Parathyroid adenoma (tissue), 2 donors: ENCODE measurements around the gene AQP7.
"Not testable (repeated sequence)": the region's sequence is repeated elsewhere in the genome, so short reads cannot be mapped to it uniquely, and the experiment has no call there.

ENCODE experiments used
- H2AFZ ChIP-seq: fragments of 300-600 bp; sonication (generic); one replicate; pipeline ENCODE4 v1.7.0; 2017; ENCODE audit warnings: antibody characterized with exemption, mild to moderate bottlenecking
- H3K27ac ChIP-seq: fragments of 300-600 bp; sonication (generic); one replicate; pipeline ENCODE4 v1.7.0; 2017
- H3K27me3 ChIP-seq: fragments of 300-600 bp; sonication (generic); one replicate; pipeline ENCODE4 v1.7.0; 2017; ENCODE audit warnings: low read length; ENCODE audit not compliant: control insufficient read depth, insufficient read depth
- H3K36me3 ChIP-seq: fragments of 300-600 bp; sonication (generic); one replicate; pipeline ENCODE4 v1.7.0; 2017; ENCODE audit warnings: low read length; ENCODE audit not compliant: control insufficient read depth, insufficient read depth
- H3K4me1 ChIP-seq: fragments of 300-600 bp; sonication (generic); one replicate; pipeline ENCODE4 v1.7.0; 2017; ENCODE audit warnings: control low read depth
- H3K4me2 ChIP-seq: fragments of 300-600 bp; sonication (generic); one replicate; pipeline ENCODE4 v1.7.0; 2017; ENCODE audit warnings: low read length
- H3K4me3 ChIP-seq: fragments of 300-600 bp; sonication (generic); one replicate; pipeline ENCODE4 v1.7.0; 2017; ENCODE audit warnings: low read depth, low read length
- H3K79me2 ChIP-seq: fragments of 300-600 bp; sonication (generic); one replicate; pipeline ENCODE4 v1.7.0; 2017; ENCODE audit warnings: control low read depth
- H3K9ac ChIP-seq: fragments of 300-600 bp; sonication (generic); one replicate; pipeline ENCODE4 v1.7.0; 2017; ENCODE audit warnings: mild to moderate bottlenecking
- H3K9me3 ChIP-seq: fragments of 300-600 bp; sonication (generic); one replicate; pipeline ENCODE4 v1.7.0; 2017; ENCODE audit warnings: low read length; ENCODE audit not compliant: control insufficient read depth
- CTCF ChIP-seq: fragments of 300-600 bp; sonication (generic); IDR thresholded peaks from one replicate; pipeline ENCODE4 v1.7.0; 2017; ENCODE audit warnings: antibody characterized with exemption, mild to moderate bottlenecking
- donor health status: primary hyperparathyroidism.

Gene AQP7

DNA sequence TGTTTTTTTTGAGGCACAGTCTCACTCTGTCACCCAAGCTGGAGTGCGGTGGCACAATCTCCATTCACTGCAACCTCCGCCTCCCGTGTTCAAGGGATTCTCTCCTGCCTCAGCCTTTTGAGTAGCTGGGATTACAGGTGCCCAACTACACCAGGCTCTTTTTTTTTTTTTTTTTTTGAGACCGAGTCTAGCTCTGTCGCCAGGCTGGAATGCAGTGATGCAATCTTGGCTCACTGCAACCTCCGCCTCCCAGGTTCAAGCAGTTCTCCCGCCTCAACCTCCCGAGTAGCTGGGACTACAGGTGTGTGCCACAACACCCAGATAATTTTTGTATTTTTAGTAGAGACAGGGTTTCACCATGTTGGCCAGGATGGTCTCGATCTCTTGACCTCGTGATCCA lies 20.0 kb downstream of the AQP7 start:
- not testable (repeated sequence) for H3K9ac ChIP-seq, H3K4me3 ChIP-seq, H3K79me2 ChIP-seq, H3K27ac ChIP-seq, H3K36me3 ChIP-seq, H3K27me3 ChIP-seq, H3K9me3 ChIP-seq, H3K4me2 ChIP-seq, H2AFZ ChIP-seq, H3K4me1 ChIP-seq

- Histone ChIP-seq H2AFZ (no peak overlapping the region), H3K9ac (no peak overlapping the region), H3K9me3 (no peaks in the 10 kb centered on the region), H3K79me2 (no peaks in the 10 kb centered on the region), H3K27ac (no peak overlapping the region), H3K36me3 (no peaks in the 10 kb centered on the region), H3K4me1 (no peaks in the 10 kb centered on the region), H3K4me2 (no peak overlapping the region), H3K4me3 (no peak overlapping the region), H3K27me3 (no peaks in the 10 kb centered on the region)
- TF ChIP-seq CTCF = no peak
These were observed 21.1 kb downstream of the AQP7 start for GRCh38 chr9:33381231-33381791.

DNA sequence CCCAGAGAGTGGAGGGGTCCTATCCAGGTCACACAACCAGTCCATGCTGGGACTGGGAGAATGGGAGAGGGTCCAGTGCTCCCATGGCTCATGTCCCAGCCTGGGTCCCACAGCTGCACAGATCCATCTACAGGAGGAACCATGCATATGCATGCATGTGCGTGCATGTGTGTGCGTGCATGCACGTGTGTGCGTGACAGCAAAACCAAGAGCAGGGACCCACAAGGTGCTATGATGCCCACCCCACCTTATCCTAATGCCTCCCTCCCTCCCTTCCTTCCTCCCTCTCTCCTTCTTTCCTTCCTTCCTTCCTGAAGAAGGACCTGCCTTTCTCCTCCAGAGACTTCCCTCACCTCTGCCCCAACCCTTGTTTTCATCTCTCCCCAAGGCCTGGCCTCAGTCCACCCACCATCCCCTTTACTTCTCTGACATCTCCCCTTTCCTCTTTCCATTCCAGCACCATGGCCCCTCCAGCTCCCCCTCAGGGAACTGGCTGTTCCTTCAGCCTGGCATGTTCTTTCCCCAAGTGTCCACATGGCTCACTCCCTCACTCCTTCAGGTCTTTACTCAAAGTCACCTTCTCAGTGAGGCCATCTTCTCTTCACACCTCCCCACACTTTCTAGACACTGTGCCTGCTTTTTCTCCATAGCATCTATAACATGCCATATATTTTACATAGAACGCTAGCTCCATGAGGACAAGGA lies 21.8 kb downstream of the AQP7 start:
- Histone ChIP-seq H3K9me3 (no peaks in the 10 kb centered on the region), H3K4me2 (no peak overlapping the region), H3K79me2 (no peaks in the 10 kb centered on the region), H2AFZ (no peak overlapping the region), H3K4me1 (peaks cover 7% of the 10 kb centered on the region), H3K4me3 (no peak overlapping the region), H3K9ac (no peak overlapping the region), H3K27me3 (no peaks in the 10 kb centered on the region), H3K27ac (no peak overlapping the region), H3K36me3 (no peaks in the 10 kb centered on the region)
- TF ChIP-seq CTCF = no peak

GRCh38 chr9:33379666-33380389 lies 22.5 kb downstream of the AQP7 start:
- H3K27me3 ChIP-seq = no peaks in the 10 kb centered on the region
- no peaks in the 10 kb centered on the region for H3K36me3 ChIP-seq
- H3K9me3 ChIP-seq = no peaks in the 10 kb centered on the region
- no peaks in the 10 kb centered on the region for H3K79me2 ChIP-seq
- no peak overlapping the region for H3K4me3 ChIP-seq
- H3K4me1 ChIP-seq = peaks cover 11% of the 10 kb centered on the region
- no peak overlapping the region for H3K27ac ChIP-seq
- no peak for TF ChIP-seq CTCF
- H3K4me2 ChIP-seq = no peak overlapping the region
- no peak overlapping the region for H3K9ac ChIP-seq
- H2AFZ ChIP-seq = no peak overlapping the region

DNA sequence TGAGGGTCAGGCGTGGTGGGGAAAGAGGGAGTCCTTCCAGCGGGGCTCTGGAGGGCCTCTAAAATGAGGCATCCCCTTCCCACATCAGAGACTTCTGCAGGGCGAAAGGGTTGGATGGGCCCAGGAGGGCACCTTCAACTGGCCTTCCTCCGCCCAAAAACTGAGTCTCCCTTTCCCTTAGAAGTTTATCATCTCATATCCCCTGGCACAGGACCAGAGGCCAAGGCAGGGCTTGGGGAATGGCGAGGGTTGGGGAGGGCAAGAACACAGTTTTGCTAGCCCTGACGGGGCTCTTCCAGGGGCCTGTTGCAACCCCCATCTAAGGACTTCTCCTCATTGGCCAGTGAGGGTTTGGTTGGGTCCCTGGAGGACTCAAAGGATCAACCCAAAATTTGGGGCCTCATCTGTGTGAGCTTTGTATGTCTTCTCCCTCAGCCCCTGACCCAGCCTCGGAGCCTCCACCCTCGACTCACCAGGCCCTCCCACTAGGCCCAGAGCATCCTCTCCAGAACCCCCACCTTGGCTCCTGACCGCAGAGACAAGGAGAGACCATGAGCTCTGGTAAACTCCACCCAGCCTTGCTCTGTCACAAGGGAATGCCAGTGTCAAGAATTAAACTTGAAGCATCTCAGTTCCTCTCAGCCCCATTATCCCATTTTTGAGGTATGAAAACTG lies 24.1 kb downstream of the AQP7 start:
- H3K36me3 ChIP-seq = no peaks in the 10 kb centered on the region

More for the DNA sequence above, 24.1 kb downstream of the AQP7 start:
- Histone ChIP-seq H3K9me3 (no peaks in the 10 kb centered on the region), H3K4me1 (peaks cover 11% of the 10 kb centered on the region), H3K79me2 (no peaks in the 10 kb centered on the region), H3K27me3 (no peaks in the 10 kb centered on the region), H3K4me2 (no peak overlapping the region), H3K9ac (no peak overlapping the region), H3K4me3 (no peak overlapping the region), H3K27ac (no peak overlapping the region), H2AFZ (no peak overlapping the region)
- TF ChIP-seq CTCF = no peak
